Smooth muscle cell (in vitro differentiated cells): ENCODE measurements around the gene MARCHF2. TPM values are rescaled to one million over a fixed set of nuclear protein-coding genes. Genes with fewer than 3 reads are reported as not detected.

Experiments
- DNase-seq: peaks from one replicate; lab custom pipeline; 2025; ENCODE audit not compliant: unreplicated experiment; lab: John Stamatoyannopoulos, UW
- H2AFZ ChIP-seq: fragments of 200-600 bp; sonication (generic); 2 replicates; pipeline ENCODE4 v1.6.0; 2016; ENCODE audit warnings: antibody characterized with exemption, low read depth, mild to moderate bottlenecking
- H3F3A ChIP-seq: fragments of 200-600 bp; sonication (generic); 2 replicates; pipeline ENCODE4 v1.6.0; 2017; ENCODE audit warnings: antibody characterized with exemption, low read depth
- H3K27ac ChIP-seq: fragments of 200-600 bp; sonication (generic); 2 replicates; pipeline ENCODE4 v1.5.1; 2016; ENCODE audit warnings: low read depth, mild to moderate bottlenecking
- H3K27me3 ChIP-seq: fragments of 200-600 bp; sonication (generic); 2 replicates; pipeline ENCODE4 v1.6.1; 2016; ENCODE audit warnings: low read depth, mild to moderate bottlenecking
- H3K36me3 ChIP-seq: fragments of 200-600 bp; sonication (generic); 2 replicates; pipeline ENCODE4 v1.5.1; 2016; ENCODE audit warnings: low read depth
- H3K4me1 ChIP-seq: fragments of 200-600 bp; sonication (generic); 2 replicates; pipeline ENCODE4 v1.5.1; 2016; ENCODE audit warnings: low read depth
- H3K4me2 ChIP-seq: fragments of 200-600 bp; sonication (generic); 2 replicates; pipeline ENCODE4 v1.6.0; 2016; ENCODE audit warnings: mild to moderate bottlenecking
- H3K4me3 ChIP-seq: fragments of 200-600 bp; sonication (generic); 2 replicates; pipeline ENCODE4 v1.5.1; 2016; ENCODE audit warnings: mild to moderate bottlenecking
- H3K79me2 ChIP-seq: fragments of 200-600 bp; sonication (generic); 2 replicates; pipeline ENCODE4 v1.6.0; 2016; ENCODE audit warnings: low read depth, mild to moderate bottlenecking
- H3K9ac ChIP-seq: fragments of 200-600 bp; sonication (generic); 2 replicates; pipeline ENCODE4 v1.6.0; 2016; ENCODE audit warnings: low read depth
- H3K9me3 ChIP-seq: fragments of 200-600 bp; sonication (generic); replicated peaks from 2 replicates; pipeline ENCODE4 v1.5.1; 2016; ENCODE audit warnings: low read depth
- H4K20me1 ChIP-seq: fragments of 200-600 bp; sonication (generic); 2 replicates; pipeline ENCODE4 v1.6.0; 2016; ENCODE audit warnings: low read depth
- WGBS: methylation state at CpG from one replicate; pipeline ENCODE4 v1.1.7; 2016; ENCODE audit warnings: low lambda C conversion rate; 5-methylcytosine and 5-hydroxymethylcytosine counted together
- polyA plus RNA-seq: library from polyadenylated mRNA; unstranded; fragments of >200 nt; fragmentation: Nextera tagmentation; extraction: Ambion mirVana; gene quantifications from 2 replicates; pipeline ENCODE4 v1.2.1, GENCODE V29; 2016
- total RNA-seq: library from RNA; depleted of rRNA; stranded (reverse); fragments of >200 nt; gene quantifications from 2 replicates; pipeline ENCODE4 v1.2.3, GENCODE V29; 2014
- TF ChIP-seq, protein P1 (sequence below): fragments of 200-600 bp; sonication (generic); IDR thresholded peaks from 2 replicates; pipeline ENCODE4 v1.5.1; 2017; ENCODE audit warnings: borderline replicate concordance, mild to moderate bottlenecking, antibody characterized with exemption; ENCODE audit not compliant: insufficient read depth, poor library complexity, severe bottlenecking

The MARCHF2 gene
- total and polyA plus RNA-seq, 2 experiments from 2014 or later: 22.2 to 24.4 TPM

DNA sequence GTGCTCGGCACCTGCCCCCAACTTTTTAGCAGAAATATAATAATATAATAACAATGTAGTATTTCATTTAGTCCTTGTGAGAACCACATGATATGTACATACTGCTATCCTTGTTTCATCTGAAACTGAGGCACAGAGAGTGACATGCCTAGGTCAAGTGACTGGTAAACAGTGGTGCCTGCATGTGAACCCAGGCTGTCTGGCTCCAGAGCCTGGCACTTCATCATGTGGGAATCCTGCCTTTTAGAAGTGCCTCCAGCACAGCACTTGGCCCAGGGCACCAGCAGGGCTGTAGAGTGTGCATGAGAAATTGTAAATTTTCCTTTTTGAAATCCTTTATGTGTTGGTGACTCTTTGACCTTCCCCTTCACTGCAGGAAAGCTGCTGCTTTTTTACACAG, 61.9 kb downstream of the MARCHF2 start:
- WGBS: 95% methylated on average over 1 of the region's 1 CpG
- Histone ChIP-seq H3K27me3 (no peaks in the 10 kb centered on the region), H3K79me2 (peaks cover 92% of the 10 kb centered on the region), H4K20me1 (peaks cover 100% of the 10 kb centered on the region), H3K27ac (no peak overlapping the region), H3K9me3 (no peaks in the 10 kb centered on the region), H3K4me2 (no peak overlapping the region), H3K9ac (no peak overlapping the region), H3K36me3 (peaks cover 22% of the 10 kb centered on the region), H3K4me3 (no peak overlapping the region), H2AFZ (no peak overlapping the region), H3F3A (peaks cover 7% of the 10 kb centered on the region), H3K4me1 (no peaks in the 10 kb centered on the region)
- no peak for DNase-seq
- TF ChIP-seq, protein P1, sequence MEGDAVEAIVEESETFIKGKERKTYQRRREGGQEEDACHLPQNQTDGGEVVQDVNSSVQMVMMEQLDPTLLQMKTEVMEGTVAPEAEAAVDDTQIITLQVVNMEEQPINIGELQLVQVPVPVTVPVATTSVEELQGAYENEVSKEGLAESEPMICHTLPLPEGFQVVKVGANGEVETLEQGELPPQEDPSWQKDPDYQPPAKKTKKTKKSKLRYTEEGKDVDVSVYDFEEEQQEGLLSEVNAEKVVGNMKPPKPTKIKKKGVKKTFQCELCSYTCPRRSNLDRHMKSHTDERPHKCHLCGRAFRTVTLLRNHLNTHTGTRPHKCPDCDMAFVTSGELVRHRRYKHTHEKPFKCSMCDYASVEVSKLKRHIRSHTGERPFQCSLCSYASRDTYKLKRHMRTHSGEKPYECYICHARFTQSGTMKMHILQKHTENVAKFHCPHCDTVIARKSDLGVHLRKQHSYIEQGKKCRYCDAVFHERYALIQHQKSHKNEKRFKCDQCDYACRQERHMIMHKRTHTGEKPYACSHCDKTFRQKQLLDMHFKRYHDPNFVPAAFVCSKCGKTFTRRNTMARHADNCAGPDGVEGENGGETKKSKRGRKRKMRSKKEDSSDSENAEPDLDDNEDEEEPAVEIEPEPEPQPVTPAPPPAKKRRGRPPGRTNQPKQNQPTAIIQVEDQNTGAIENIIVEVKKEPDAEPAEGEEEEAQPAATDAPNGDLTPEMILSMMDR: no peak

DNA sequence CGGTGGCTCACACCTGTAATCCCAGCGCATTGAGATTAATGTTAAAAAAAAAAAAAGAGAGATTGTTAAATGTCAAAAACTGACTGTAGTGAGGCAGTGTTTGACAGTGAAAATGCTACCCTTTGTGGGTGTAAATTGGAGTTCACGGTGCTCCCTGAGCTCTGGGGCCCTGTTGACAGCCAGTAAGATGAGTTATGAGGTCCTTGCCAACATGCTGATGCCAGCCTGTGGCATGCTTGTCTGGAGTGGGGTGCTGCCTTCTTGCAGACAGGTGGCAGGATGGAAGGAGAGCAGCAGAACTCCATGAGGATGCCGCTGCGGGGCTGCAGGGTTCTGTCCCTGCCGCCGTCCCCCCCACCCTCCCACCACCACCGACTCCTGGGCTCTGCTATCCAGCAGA, 63.4 kb downstream of the MARCHF2 start:
- no peak overlapping the region for H3K4me3 ChIP-seq
- H3K9ac ChIP-seq: no peak overlapping the region
- WGBS: 96% methylated on average over 8 of the region's 8 CpGs
- peaks cover 100% of the 10 kb centered on the region for H4K20me1 ChIP-seq
- peaks cover 7% of the 10 kb centered on the region for H3F3A ChIP-seq
- H3K79me2 ChIP-seq: peaks cover 92% of the 10 kb centered on the region
- TF ChIP-seq, protein P1: no peak
- H3K9me3 ChIP-seq: no peaks in the 10 kb centered on the region
- no peaks in the 10 kb centered on the region for H3K4me1 ChIP-seq
- no peak for DNase-seq
- no peak overlapping the region for H3K4me2 ChIP-seq
- H3K27me3 ChIP-seq: no peaks in the 10 kb centered on the region
- H3K27ac ChIP-seq: no peak overlapping the region
- peaks cover 16% of the 10 kb centered on the region for H3K36me3 ChIP-seq
- H2AFZ ChIP-seq: no peak overlapping the region

DNA sequence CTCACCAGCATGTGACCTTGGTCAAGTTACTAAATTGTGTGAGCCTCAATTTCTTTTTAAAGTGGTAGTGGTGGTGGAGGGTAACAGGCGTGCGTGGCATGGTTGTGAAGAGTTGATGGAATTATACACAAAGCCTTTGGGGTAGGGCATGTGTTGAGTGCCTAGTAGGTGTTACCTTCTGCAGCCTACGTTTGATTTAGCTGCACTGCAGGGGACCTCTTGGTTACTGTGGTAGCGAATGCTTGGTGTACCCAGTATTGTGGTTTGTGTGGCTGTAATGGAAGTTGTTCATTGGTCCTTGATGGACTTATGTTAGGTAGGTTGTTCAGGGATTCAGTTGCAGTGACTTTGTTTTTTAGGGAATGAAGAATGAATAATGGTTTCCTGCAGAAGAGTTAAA, 64.8 kb downstream of the MARCHF2 start:
- TF ChIP-seq, protein P1: no peak
- H3K4me1 ChIP-seq: no peaks in the 10 kb centered on the region
- peaks cover 7% of the 10 kb centered on the region for H3F3A ChIP-seq
- peaks cover 90% of the 10 kb centered on the region for H3K79me2 ChIP-seq
- H3K27ac ChIP-seq: no peak overlapping the region
- H3K9ac ChIP-seq: no peak overlapping the region
- no peaks in the 10 kb centered on the region for H3K9me3 ChIP-seq
- 91% methylated on average over 4 of the region's 4 CpGs for WGBS
- DNase-seq: no peak
- peaks cover 100% of the 10 kb centered on the region for H4K20me1 ChIP-seq
- H3K4me2 ChIP-seq: no peak overlapping the region
- H3K36me3 ChIP-seq: peaks cover 15% of the 10 kb centered on the region
- no peaks in the 10 kb centered on the region for H3K27me3 ChIP-seq
- H3K4me3 ChIP-seq: no peak overlapping the region
- no peak overlapping the region for H2AFZ ChIP-seq

DNA sequence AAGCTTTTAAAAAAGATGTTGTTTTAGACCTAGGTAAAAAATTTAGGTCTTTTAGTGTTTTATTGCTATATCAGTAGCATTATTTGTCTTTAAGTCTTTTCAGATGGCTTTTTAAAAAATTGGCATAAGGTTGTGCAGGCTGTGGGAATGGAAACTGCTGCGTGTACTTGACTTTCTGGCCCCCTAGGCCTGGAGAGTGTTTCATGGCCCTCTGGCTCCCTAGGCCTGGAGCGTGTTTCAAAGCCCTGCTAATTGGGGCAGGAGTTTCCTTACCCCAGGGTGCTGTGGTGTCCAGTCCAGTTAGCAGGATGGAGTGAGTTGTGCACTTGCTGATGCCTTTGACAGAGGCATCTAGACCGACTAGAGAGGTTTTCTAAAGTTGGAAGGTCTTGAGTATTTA, 65.5 kb downstream of the MARCHF2 start:
- Histone ChIP-seq H3K27ac (no peak overlapping the region), H3K4me1 (no peaks in the 10 kb centered on the region), H3K9me3 (no peaks in the 10 kb centered on the region), H3K4me2 (no peak overlapping the region), H3K36me3 (peaks cover 12% of the 10 kb centered on the region), H4K20me1 (peaks cover 100% of the 10 kb centered on the region), H3K9ac (no peak overlapping the region), H3K27me3 (no peaks in the 10 kb centered on the region), H3F3A (peaks cover 7% of the 10 kb centered on the region), H3K4me3 (no peak overlapping the region), H3K79me2 (peaks cover 87% of the 10 kb centered on the region), H2AFZ (no peak overlapping the region)
- 80% methylated on average over 3 of the region's 3 CpGs for WGBS
- no peak for DNase-seq
- TF ChIP-seq, protein P1: no peak
